ENCODE data around the gene COPS9. TPM values are rescaled to one million over a fixed set of nuclear protein-coding genes. Genes with fewer than 3 reads are reported as not detected.

COPS9 gene
- total RNA-seq, 1 donor from 2014 or later = 190 TPM

DNA sequence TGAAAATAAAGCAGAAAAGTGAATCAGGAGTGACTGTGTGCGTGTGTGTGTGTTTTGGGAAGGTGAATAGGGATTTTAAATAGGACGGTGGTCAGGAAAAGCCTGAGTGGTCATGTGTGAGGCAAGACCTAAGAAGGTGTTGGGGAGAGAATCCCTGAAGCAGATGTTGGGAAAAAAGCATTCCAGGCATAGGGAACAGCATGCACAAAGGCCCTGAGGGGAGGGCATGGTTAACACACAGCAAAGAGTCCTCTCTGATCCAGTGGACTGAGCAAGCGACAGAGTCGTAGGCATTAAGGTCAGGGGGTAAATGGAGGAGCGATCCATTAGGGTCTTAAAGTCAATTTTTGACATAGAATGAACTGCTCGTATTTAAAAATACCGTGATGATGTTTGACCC is 38.4 kb upstream of the COPS9 start:
- Histone ChIP-seq H3K27ac (replicated peaks) (no peak overlapping the region), H3K9me3 (replicated peaks) (no peaks in the 10 kb centered on the region), H3K27me3 (ENCODE audit: low read depth) (peaks cover 47% of the 10 kb centered on the region), H3K4me1 (no peaks in the 10 kb centered on the region), H3K4me3 (no peak overlapping the region), H3K36me3 (no peaks in the 10 kb centered on the region)
- DNase-seq = no peak
- TF ChIP-seq, protein P1, sequence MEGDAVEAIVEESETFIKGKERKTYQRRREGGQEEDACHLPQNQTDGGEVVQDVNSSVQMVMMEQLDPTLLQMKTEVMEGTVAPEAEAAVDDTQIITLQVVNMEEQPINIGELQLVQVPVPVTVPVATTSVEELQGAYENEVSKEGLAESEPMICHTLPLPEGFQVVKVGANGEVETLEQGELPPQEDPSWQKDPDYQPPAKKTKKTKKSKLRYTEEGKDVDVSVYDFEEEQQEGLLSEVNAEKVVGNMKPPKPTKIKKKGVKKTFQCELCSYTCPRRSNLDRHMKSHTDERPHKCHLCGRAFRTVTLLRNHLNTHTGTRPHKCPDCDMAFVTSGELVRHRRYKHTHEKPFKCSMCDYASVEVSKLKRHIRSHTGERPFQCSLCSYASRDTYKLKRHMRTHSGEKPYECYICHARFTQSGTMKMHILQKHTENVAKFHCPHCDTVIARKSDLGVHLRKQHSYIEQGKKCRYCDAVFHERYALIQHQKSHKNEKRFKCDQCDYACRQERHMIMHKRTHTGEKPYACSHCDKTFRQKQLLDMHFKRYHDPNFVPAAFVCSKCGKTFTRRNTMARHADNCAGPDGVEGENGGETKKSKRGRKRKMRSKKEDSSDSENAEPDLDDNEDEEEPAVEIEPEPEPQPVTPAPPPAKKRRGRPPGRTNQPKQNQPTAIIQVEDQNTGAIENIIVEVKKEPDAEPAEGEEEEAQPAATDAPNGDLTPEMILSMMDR (IDR thresholded peaks at IDR 0.05; ENCODE audit: borderline replicate concordance) = no peak
- intact Hi-C loops (cut with micrococcal nuclease) = no loop called here

GRCh38 chr2:240172071-240172895 is 36.2 kb upstream of the COPS9 start:
- H3K27ac ChIP-seq (replicated peaks) = no peak overlapping the region
- H3K27me3 ChIP-seq (ENCODE audit: low read depth) = peaks cover 43% of the 10 kb centered on the region
- no peak overlapping the region for H3K4me3 ChIP-seq
- intact Hi-C loops (cut with micrococcal nuclease) = no loop called here
- TF ChIP-seq, protein P1 (IDR thresholded peaks at IDR 0.05; ENCODE audit: borderline replicate concordance) = no peak
- no peaks in the 10 kb centered on the region for H3K9me3 ChIP-seq (replicated peaks)
- no peaks in the 10 kb centered on the region for H3K4me1 ChIP-seq
- no peak for DNase-seq
- no peaks in the 10 kb centered on the region for H3K36me3 ChIP-seq

GRCh38 chr2:240170883-240171282 is 34.8 kb upstream of the COPS9 start:
- intact Hi-C loops (cut with micrococcal nuclease) = no loop called here
- Histone ChIP-seq H3K27ac (replicated peaks) (no peak overlapping the region), H3K36me3 (no peaks in the 10 kb centered on the region), H3K9me3 (replicated peaks) (no peaks in the 10 kb centered on the region), H3K27me3 (ENCODE audit: low read depth) (peaks cover 44% of the 10 kb centered on the region), H3K4me1 (no peaks in the 10 kb centered on the region), H3K4me3 (no peak overlapping the region)
- TF ChIP-seq, protein P1 (IDR thresholded peaks at IDR 0.05; ENCODE audit: borderline replicate concordance) = no peak
- no peak for DNase-seq

GRCh38 chr2:240170354-240170735 is 34.2 kb upstream of the COPS9 start:
- TF ChIP-seq, protein P1 (IDR thresholded peaks at IDR 0.05; ENCODE audit: borderline replicate concordance) = no peak
- Histone ChIP-seq H3K27ac (replicated peaks) (no peak overlapping the region), H3K4me3 (no peak overlapping the region), H3K27me3 (ENCODE audit: low read depth) (peaks cover 44% of the 10 kb centered on the region), H3K36me3 (no peaks in the 10 kb centered on the region), H3K9me3 (replicated peaks) (no peaks in the 10 kb centered on the region), H3K4me1 (no peaks in the 10 kb centered on the region)
- DNase-seq = no peak
- intact Hi-C loops (cut with micrococcal nuclease) = no loop called here

GRCh38 chr2:240169486-240170353 is 33.6 kb upstream of the COPS9 start:
- Histone ChIP-seq H3K4me1 (no peaks in the 10 kb centered on the region), H3K36me3 (no peaks in the 10 kb centered on the region), H3K4me3 (no peak overlapping the region), H3K9me3 (replicated peaks) (no peaks in the 10 kb centered on the region), H3K27me3 (ENCODE audit: low read depth) (peaks cover 42% of the 10 kb centered on the region), H3K27ac (replicated peaks) (no peak overlapping the region)
- intact Hi-C loops (cut with micrococcal nuclease) = no loop called here
- TF ChIP-seq, protein P1 (IDR thresholded peaks at IDR 0.05; ENCODE audit: borderline replicate concordance) = no peak
- no peak for DNase-seq

Data from left ventricle myocardium inferior (tissue), 1 donor.